HG03432 (cell line): Measurements from ENCODE around the gene ODF2L.
A peak's percentile ranks its signal among the peaks of the same experiment; 100 is the strongest.
"Not testable (repeated sequence)": the region's sequence is repeated elsewhere in the genome, so short reads cannot be mapped to it uniquely, and the experiment has no call there.

ENCODE experiments used
- ATAC-seq: cut with Tn5 transposase; IDR thresholded peaks from one replicate; pipeline ENCODE4 v1.9.1; 2021; ENCODE audit warnings: mild to moderate bottlenecking, moderate library complexity; ENCODE audit not compliant: unreplicated experiment

The ODF2L gene

DNA sequence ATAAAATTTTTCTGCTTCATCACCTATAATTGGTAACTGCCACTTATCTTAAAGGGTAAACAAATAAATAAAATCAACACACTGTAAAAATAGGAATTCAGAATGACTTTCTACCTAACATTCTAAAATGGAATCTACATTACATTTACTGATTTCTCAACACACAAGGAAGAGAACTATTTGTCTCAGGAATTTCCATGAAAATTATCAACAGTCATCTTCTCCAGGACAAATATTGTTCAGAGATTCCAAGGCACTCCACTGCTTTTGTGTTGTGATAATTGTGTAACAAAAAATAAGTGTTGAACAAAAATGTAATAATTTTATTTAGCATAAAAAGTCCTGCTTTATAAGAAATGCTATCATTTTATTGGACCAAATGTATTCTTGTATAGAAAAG is 7.3 kb downstream of the ODF2L start:
- no peak for ATAC-seq

DNA sequence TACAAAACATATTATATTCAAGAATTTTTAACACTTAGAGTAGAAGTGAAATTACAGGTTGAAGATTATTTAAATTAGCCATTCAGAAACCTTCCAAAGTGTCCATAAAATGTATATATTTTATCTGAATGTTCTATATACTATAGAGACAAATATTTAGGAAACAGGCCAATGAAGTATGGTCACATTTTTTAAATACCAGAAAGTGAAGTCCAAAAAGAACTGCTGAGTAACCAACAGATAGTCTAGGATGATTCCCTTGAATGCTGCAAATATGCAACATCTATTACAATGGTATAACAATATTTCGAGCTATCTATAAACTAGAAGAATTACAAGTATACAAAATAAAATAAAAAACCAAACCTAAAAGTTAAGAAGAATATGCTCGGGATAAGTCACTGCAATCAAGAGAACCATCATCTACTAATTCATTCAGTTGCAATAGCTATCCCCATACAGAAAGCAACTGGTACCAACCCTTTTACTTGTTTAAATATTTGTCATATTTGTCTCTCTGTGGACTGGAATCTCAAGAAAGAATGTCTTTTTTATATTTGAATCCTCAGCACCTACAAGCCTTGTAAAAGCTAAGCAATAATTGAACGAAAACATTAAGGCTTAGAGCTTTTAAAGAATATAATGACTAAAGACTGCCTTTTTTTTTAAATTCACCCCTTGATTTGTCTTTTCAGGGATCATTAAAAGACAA is 8.1 kb downstream of the ODF2L start:
- no peak for ATAC-seq

DNA sequence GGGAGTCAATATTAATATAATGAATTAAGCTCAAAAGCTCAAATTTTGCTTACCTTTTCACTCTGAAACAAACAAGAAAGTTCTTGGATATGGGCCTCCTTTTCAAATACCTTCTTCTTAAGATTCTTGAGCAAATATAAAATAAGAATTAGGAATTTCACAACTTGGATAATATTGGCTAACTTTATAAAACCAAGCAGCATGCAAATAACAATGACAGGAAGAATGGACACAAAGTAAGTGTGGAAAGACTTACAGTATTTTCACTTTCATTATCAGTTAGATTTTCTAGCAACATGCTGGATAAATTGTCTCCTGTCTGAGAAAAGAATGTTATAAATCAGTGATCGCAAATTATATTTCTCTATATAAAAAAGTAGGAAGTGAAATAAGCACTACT is 13.2 kb downstream of the ODF2L start:
- peak; percentile 65 for ATAC-seq

DNA sequence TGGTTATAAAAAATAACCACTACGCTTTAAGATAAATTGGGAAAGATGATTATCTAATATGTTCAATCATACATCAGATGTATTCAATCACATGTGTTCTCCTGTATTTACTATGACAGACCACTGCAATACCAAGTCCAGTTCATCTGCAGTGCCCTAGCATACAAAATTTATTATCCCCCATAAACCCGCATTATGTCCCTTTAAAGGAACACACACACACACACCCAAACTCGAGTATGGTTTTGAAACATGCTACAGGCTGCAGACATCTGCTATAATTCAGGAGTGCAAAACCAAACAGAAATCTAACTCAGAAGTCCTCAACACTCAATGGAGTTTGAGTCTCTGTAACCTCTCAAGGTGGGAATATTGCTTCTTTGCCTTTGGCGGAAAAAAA is 14.9 kb downstream of the ODF2L start:
- ATAC-seq, result no peak

DNA sequence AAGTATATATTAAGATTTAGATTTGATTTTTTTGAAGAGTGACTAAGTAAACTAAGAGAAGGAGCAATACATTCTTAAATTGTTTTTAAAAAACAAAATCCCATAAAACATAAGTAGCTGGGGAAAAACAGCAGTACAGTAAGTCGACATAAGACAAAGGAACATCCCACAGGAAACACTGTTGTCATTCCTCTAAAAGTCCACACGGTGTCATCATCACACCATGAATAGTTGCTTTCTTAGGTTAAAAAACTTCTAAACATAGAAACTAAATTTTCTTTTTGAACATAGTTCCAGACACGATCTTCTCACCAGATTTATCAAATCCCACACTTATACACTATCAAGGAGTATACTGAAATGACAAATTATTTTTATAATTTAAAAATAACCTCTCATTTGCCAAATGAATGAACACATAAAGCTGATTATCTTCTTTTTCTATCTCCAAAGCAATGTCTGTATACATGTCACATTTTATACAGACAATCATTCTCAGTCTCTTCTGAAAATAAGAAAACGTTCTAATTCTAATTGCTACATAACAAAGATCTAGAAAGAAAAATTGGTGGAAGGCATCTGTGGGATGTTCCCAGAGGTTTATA is 15.8 kb downstream of the ODF2L start:
- peak; percentile 73 for ATAC-seq

DNA sequence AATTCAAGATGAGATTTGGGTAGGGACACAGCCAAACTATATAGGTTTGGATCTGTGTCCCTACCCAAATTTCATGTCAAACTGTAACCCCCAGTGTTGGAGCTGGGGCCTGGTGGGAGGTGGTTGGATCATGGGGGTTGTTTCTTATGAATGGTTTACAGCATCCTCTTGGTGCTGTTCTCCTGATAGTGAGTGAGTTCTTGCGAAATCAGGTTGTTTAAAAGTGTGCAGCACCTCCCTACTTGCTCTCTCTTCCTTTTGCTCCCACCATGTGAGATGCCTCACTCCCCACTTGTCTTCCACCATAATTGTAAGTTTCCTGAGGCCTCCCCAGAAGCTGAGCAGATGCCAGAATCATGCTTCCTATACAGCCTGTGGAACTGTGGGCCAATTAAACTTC is 17.3 kb downstream of the ODF2L start:
- ATAC-seq, result no peak

DNA sequence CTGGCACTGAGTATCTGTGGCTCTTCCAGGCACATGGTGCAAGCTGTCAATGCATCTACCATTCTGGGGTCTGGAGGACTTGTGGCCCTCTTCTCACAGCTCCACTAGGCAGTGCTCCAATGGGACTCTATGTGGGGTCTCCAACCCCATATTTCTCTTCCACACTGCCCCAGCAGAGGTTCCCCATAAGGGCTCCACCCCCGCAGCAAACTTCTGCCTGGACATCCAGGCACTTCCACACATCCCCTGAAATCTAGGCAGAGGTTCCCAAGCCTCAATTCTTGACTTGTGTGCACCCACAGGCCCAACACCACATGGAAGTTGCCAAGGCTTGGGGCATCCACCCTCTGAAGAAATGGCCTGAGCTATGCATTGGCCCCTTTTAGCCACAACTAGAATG is 18.8 kb downstream of the ODF2L start:
- no peak for ATAC-seq

DNA sequence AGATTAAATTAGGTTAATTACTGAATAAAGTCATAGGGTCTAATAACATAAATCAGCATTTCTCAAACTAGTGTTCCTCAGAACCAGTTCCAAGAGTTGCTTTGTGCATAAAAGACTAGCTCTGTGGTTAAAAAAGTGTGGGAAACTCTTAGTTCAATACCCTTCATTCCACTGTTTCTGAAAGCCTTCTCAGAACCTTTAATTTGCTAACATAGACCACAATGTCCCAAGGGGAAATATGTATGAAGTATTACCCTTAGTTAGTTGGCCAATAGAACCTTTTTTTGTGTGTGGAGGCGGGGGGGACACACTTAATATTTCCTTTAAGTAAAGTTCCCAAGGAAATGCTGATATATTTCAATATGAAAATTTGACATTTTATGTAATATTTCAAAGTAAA is 20.4 kb downstream of the ODF2L start:
- ATAC-seq, result no peak

DNA sequence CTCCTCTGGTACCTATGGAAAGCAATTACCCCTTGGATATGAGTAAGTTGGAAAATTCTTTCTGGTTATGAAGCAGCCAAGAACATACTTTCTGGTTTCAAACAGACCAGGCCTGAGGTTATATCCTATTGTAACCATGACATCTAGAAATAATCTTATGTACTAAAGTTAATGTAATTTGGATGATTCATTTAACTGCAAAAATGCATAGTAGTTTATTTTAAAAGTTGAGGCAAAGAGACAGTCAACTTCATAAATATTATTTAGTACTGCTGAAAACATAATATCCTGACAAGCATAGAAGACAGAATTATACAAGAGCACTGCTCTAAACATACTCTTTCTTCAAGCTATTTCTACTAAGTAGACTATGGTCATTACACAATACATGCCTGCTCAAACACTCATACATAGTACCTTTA is 25.5 kb downstream of the ODF2L start:
- no peak for ATAC-seq

DNA sequence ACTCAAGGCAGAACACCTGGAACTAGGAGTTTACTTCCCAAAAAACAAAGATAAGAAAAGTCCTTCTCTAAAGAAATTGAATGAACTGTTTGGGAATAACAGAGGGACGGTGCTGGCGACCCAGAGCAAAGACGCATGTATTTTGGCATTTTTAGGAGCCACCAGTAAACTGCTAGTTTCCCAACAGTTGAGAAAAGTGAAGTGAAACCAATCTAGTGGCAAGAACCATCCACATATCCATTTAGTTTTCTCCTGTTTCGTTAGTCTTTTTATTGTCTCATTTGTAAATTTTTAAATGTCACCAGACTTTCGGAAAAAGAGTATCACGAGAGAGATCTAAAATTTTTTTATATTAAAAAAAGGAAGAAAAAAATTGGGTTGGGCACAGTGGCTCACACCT is 30.2 kb downstream of the ODF2L start:
- no peak for ATAC-seq

DNA sequence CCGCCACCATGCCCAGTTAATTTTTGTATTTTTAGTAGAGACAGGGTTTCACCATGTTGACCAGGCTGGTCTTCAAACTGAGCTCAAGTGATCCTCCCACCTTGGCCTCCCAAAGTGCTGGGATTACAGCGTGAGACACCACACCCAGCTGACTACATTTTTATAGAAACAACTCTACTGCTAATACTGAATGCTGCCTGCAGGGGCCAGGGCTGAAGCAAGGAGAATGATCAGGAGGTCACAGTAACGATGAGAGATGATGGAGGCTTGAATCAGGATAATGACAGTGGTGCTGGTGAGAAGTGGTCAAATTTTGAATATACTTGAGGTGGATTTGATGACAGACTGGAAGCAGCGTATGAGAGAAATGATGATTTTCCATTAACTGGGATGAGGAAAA is 33.3 kb downstream of the ODF2L start:
- no peak for ATAC-seq

DNA sequence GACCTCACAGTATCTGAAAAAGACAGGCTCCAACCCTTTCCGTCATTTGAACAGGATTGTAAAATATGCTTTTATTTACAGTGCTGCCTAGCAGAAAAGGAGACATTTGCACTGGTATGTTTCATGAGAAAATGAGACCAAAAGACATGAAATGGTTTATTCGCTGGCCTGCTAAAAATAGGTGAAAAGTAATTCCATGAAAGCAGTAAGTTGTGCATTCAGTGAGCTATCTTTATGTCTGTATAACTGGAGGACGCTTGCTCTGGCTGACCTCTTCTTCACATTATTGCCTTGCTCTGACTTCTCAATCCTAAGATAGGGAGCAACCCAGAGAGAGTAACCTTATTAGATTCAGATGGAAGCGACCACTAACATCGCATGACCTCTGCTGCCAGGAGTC is 38.3 kb downstream of the ODF2L start:
- ATAC-seq, result no peak

DNA sequence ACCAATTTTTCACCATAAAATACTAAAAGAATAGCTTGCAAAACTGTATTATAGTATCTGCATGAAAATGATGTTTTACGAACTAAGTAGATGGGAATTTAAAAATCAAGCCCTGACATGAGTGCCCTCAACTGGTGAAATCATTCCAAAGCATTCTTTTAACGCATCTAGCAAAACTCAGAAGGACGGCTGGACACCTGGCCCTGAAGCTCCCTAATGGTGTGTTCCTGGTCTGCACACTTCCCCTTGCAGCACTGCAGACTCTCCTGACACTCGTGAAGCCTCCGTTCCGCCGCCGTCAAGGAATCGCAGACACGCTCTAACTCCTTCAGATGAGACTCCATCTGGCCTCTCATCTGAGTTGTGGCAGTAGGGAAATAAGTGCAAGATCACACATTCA is 39.9 kb downstream of the ODF2L start:
- no peak for ATAC-seq

DNA sequence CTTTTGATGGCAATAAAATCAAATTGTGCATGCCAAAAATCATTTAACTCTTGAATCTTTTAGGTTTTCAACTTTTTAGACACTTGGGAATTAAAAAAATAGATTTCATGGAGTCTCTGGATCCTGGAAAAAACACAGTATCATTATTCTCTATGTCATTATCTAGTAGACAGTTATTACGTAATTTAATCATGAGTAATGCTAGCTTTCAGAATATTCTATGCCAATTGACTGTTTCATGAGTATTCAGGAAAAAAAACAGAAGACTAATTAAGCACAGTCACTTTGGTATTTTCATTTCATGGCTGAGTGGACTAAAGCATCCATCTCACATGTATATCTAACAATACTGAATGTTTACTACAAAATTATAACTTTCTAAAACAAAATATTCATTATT is 44.0 kb downstream of the ODF2L start:
- ATAC-seq, result no peak

DNA sequence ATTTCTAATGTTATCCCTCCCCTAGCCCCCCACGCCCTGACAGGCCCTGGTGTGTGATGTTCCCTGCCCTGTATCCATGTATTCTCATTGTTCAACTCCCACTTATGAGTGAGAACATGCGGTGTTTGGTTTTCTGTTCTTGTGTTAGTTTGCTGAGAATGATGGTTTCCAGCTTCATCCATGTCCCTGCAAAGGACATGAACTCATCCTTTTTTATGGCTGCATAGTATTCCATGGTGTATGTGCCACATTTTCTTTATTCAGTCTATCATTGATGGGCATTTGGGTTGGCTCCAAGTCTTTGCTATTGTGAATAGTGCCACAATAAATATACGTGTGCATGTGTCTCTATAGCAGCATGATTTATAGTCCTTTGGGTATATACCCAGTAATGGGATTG is 45.9 kb downstream of the ODF2L start:
- ATAC-seq, result not testable (repeated sequence)

DNA sequence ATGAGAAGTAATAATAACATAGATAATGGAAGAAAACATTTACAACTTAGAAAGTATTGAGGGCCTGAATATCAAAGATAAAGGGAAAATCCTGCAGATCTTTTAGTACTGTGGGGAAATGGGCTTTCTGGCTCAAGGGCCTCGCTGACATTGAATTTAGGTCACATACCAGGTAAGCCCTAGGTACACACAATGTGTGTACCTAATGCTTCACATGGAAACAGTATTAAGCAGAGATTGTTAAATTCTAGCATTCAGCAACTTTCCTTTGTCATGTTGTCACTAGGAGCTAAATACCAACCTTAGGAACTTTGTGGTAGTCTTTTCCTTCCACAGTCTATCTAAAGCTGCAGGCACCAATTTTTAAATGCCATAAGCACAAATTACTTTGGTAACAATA is 49.7 kb downstream of the ODF2L start:
- no peak for ATAC-seq

DNA sequence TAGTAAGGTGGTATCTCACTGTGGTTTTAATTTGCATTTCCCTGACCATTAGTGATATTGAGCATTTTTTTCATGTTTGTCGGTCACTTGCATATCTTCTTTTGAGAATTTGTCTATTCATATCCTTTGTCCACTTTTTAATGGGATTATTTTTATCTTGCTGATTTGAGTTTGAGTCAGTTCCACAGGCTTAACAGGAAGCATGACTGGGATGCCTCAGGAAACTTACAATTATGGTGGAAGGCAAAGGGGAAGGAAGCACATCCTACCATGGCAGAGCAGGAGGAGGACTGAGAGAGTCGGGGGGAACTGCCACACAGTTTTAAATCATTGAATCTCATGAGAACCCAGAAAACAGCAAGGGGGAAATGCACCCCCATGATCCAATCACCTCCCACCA is 51.1 kb downstream of the ODF2L start:
- ATAC-seq, result no peak

DNA sequence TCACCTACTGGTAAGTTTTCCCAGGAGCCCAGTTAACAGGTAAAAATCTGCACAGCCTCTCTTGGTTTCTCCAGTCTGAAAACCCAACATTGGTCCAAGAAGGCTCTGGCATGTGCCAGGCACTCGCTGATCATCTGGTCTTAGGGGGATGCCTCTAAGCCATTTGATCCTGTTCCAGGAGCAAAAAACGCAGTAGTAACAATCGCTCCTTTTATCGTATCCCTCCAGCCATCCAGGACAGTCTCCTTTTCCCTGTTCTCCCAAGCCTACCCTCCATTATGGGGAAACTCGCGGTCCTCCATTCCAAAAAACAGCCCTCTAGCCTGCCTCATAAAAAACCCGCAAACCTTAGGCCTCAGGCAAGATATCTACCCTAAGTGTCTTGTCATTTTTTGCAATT is 56.2 kb downstream of the ODF2L start:
- no peak for ATAC-seq

DNA sequence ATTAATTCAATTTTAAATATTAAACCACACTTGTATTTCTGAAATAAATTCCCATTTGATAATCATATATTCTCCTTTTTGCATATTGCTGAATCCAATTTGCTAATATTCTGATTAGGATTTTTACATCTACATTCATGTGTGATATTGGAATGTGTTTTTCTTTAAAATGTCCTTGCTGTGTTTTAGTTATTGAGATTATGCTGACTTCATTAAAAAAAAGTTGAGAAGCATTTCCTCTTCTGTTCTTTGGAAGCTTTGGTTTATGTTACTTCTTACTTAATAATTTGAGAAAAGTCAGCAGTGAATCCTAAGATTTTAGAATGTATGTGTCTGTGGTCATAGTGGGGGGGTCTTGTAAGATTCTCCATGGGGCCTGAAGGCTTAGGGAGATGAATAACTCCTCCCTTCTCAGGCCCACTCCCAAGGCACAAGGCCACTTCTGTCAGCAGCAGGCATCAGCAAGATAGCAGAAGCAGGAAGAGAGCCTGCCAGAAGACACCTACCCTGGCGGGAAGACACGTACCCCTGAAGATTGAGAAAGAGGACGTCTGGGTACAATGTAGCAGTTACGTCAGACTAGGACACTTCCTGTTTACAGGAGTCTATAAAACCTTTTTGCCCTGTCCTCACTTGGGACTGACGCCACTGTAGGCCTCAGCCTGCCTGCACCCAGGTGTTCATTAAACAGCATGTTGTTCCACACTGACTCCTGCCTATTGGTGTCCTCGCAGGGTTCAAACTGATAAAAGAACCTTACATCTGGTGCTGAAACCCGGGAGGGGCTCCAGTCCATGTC is 56.9 kb downstream of the ODF2L start:
- no peak for ATAC-seq

DNA sequence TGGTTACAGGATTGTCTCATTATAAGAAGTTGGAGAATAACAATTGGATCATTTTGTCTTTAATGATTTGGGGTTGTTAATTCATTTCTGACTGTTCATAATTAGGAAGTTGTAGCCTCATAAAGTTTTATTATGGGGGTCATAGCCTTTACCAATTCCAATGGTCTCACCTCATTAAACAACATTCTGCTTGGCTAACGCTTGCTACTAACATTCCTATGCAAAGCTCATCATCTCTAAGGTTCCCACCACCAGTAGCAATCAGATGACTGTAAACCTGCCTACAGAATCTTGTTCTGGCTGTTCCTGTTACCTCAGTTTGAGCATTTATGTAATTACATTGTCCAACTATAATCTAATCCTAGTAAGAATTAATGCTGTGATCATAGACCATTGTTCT is 60.2 kb downstream of the ODF2L start:
- no peak for ATAC-seq

DNA sequence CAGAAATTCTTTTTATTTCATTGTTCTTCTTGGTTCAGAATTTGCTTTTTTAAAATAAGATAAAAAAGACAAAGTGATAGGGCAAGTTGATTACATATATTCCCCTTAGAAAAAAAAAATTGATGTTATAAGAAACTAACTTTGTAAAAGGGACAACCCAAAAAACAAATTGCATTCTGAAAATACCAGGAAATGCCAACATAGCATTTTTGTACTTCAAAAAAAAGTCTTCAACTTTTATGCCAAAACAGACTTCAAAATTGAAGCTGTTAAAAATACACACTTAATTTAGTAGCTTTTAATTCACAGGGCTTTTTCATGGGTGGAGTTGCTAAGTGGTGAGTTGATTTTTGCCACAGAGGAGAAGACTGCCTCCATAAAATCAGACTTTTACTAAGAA is 70.9 kb downstream of the ODF2L start:
- no peak for ATAC-seq

DNA sequence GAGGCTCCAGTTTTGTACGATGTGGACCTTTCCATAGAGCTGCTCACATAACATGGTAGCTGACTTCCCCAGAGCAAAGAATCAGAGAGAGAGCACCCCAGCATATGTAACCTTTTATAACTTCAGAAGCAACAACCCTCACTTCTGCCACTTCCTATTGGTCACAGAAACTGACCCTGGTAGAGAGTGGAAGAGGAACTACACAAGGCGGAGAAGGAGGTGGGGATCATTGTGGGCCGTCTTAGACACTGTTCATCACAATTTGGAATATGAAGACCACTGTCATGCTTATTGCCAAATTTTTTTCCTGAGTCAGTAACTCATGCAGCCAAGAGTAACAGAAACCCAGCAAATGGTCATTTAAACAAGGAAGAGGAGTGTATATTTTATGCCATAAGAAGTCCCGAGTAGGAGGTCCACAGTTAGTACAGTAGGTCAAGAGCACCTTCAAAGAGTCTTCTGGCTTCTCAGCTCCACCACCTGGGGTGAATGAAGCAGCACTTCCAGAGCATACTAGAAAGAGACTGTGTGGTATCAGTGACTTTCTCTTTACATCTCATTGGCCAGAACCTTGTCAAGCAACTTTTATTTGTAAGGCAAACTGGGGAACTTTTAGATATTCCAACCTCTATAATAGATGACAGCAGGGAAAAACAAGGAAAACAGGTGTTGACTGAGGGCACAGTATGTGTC is 71.8 kb downstream of the ODF2L start:
- ATAC-seq, result no peak
